HCT116 (cell line): ENCODE results near the gene ZER1. TPM values are rescaled to one million over a fixed set of nuclear protein-coding genes. Genes with fewer than 3 reads are reported as not detected.
A peak's percentile ranks its signal among the peaks of the same experiment; 100 is the strongest.

Source experiments
- ATAC-seq: fragments of 200-7000 bp; cut with Tn5 transposase; 2 replicates; pipeline ENCODE4 v1.9.1; 2020; ENCODE audit warnings: mild to moderate bottlenecking, moderate library complexity
- BruUV-seq: library from RNA; stranded (reverse); fragments of 400-500 nt; replicated peaks from 2 replicates; lab custom pipeline; 2021; lab: Mats Ljungman, UMichigan
- CTCF ChIA-PET: fragments of 300-600 bp; sonication (Branson Sonifier 250); formaldehyde crosslinking; loops from one replicate; lab custom pipeline; 2021; ENCODE audit warnings: antibody characterized with exemption; lab: Charles Lee
- POLR2A ChIA-PET: fragments of 300-600, 350-600 bp; sonication (Branson Sonifier 250); formaldehyde crosslinking; loops from one replicate; lab custom pipeline; 2021; ENCODE audit warnings: antibody characterized with exemption; lab: Charles Lee
- RAD21 ChIA-PET, 2 experiments: fragments of 300-600 bp; sonication (Branson Sonifier 250); formaldehyde crosslinking; loops; one replicate each; lab custom pipeline; 2023; ENCODE audit warnings: low total read pairs in 2 of 2; ENCODE audit not compliant: uncharacterized antibody in 2 of 2, unreplicated experiment in 2 of 2, low non-redundant PET in 1 of 2; lab: Charles Lee
- DNase-seq: peaks from one replicate; pipeline ENCODE4 v3.0.0-alpha.2; 2010; ENCODE audit warnings: low read depth, low spot score
- H2AFZ ChIP-seq: fragments of 200-600 bp; shearing (Covaris generic), sonication (generic); 2 replicates; pipeline ENCODE4 v1.6.1; 2017; ENCODE audit warnings: low read depth, mixed run types, mixed read lengths, antibody characterized with exemption, low read length; ENCODE audit not compliant: poor library complexity, severe bottlenecking
- H3K27ac ChIP-seq: 2 replicates; pipeline ENCODE4 v1.5.1; 2012; ENCODE audit warnings: low read depth, low read length
- H3K27me3 ChIP-seq: fragments of 200-600 bp; sonication (generic); 2 replicates; pipeline ENCODE4 v1.6.1; 2016; ENCODE audit warnings: mixed run types, low read length, mixed read lengths; ENCODE audit not compliant: insufficient read depth
- H3K36me3 ChIP-seq, 2 experiments: fragments of 200-500 bp in 1 of 2; fragments of 200-600 bp in 1 of 2; sonication (Bioruptor generic) in 1 of 2; sonication (generic) in 1 of 2; 2 replicates each; pipeline versions ENCODE4 v1.5.1 to v1.6.1; 2014 to 2016; ENCODE audit warnings: low read length in 2 of 2, inconsistent platforms in 1 of 2, mixed read lengths in 1 of 2, mixed run types in 1 of 2; ENCODE audit not compliant: insufficient read depth in 2 of 2, control insufficient read depth in 1 of 2
- H3K4me1 ChIP-seq, 2 experiments: fragments of 200-600 bp in 1 of 2; sonication (generic) in 1 of 2; 2 replicates each; pipeline versions ENCODE4 v1.5.1 to v1.6.1; 2012 to 2017; ENCODE audit warnings: low read length in 2 of 2, inconsistent platforms in 1 of 2, mild to moderate bottlenecking in 1 of 2, mixed read lengths in 1 of 2, mixed run types in 1 of 2, moderate library complexity in 1 of 2; ENCODE audit not compliant: insufficient read depth in 2 of 2, control insufficient read depth in 1 of 2
- H3K4me2 ChIP-seq: fragments of 200-600 bp; sonication (generic); 2 replicates; pipeline ENCODE4 v1.6.1; 2017; ENCODE audit warnings: mixed run types, low read length, mixed read lengths
- H3K4me3 ChIP-seq, 2 experiments: fragments of 200-600 bp in 1 of 2; sonication (generic) in 1 of 2; replicated peaks in 1 of 2; 2 replicates each; pipeline ENCODE4 v1.5.1; 2011 to 2016; ENCODE audit warnings: low read length in 2 of 2, control low read depth in 1 of 2, low read depth in 1 of 2, mild to moderate bottlenecking in 1 of 2, mixed read lengths in 1 of 2, mixed run types in 1 of 2
- H3K79me2 ChIP-seq: fragments of 200-600 bp; sonication (generic); 2 replicates; pipeline ENCODE4 v1.6.1; 2017; ENCODE audit warnings: mild to moderate bottlenecking, mixed run types, low read length, moderate library complexity, mixed read lengths; ENCODE audit not compliant: insufficient read depth
- H3K9ac ChIP-seq: fragments of 200-600 bp; sonication (generic); 2 replicates; pipeline ENCODE4 v1.6.1; 2016; ENCODE audit warnings: low read length, mixed read lengths
- H3K9me2 ChIP-seq: fragments of 200-600 bp; sonication (generic), shearing (Covaris generic); 2 replicates; pipeline ENCODE4 v1.6.1; 2017; ENCODE audit warnings: mixed run types, mild to moderate bottlenecking, moderate library complexity; ENCODE audit not compliant: insufficient read depth
- H3K9me3 ChIP-seq, 2 experiments: fragments of 200-500 bp in 1 of 2; fragments of 200-600 bp in 1 of 2; sonication (Bioruptor generic) in 1 of 2; sonication (generic) in 1 of 2; 2 replicates each; pipeline ENCODE4 v1.6.1; 2014 to 2017; ENCODE audit warnings: low read length in 2 of 2, mixed read lengths in 2 of 2, inconsistent platforms in 1 of 2, low read depth in 1 of 2, mild to moderate bottlenecking in 1 of 2, mixed run types in 1 of 2, moderate library complexity in 1 of 2; ENCODE audit not compliant: control insufficient read depth in 1 of 2, insufficient read depth in 1 of 2
- H4K20me1 ChIP-seq: fragments of 200-600 bp; sonication (generic), shearing (Covaris generic); 2 replicates; pipeline ENCODE4 v1.6.1; 2017; ENCODE audit warnings: mixed run types, mild to moderate bottlenecking, moderate library complexity; ENCODE audit not compliant: insufficient read depth
- CBX3 ChIP-seq: IDR thresholded peaks from 2 replicates; pipeline ENCODE4 v1.6.1; 2012; ENCODE audit warnings: low read depth
- CTCF ChIP-seq, 3 experiments: fragments of 200-600 bp in 1 of 3; sonication (generic) in 1 of 3; IDR thresholded peaks in 2 of 3; conservative IDR thresholded peaks in 1 of 3; 2 replicates each; pipeline ENCODE4 v1.5.1; 2012 to 2017; ENCODE audit warnings: low read depth in 2 of 3, low read length in 2 of 3, antibody characterized with exemption in 1 of 3, borderline replicate concordance in 1 of 3, control low read depth in 1 of 3, mild to moderate bottlenecking in 1 of 3, mixed read lengths in 1 of 3, mixed run types in 1 of 3, moderate library complexity in 1 of 3; ENCODE audit not compliant: insufficient read depth in 1 of 3
- ELF1 ChIP-seq: IDR thresholded peaks from 2 replicates; pipeline ENCODE4 v1.6.1; 2012; ENCODE audit warnings: low read depth, borderline replicate concordance
- POLR2AphosphoS5 ChIP-seq: IDR thresholded peaks from 2 replicates; pipeline ENCODE4 v1.6.1; 2011; ENCODE audit warnings: mild to moderate bottlenecking, low read depth, low read length, moderate library complexity
- RAD21 ChIP-seq: IDR thresholded peaks from 2 replicates; pipeline ENCODE4 v1.6.1; 2012; ENCODE audit warnings: low read depth, mild to moderate bottlenecking
- ZBTB33 ChIP-seq: IDR thresholded peaks from 2 replicates; pipeline ENCODE4 v1.6.1; 2011; ENCODE audit warnings: mild to moderate bottlenecking, low read length, moderate library complexity; ENCODE audit not compliant: insufficient replicate concordance; ENCODE audit errors: extremely low read depth
- intact Hi-C: fragments of 100-400 bp; cut with micrococcal nuclease; formaldehyde crosslinking; loops from 2 replicates; pipeline ENCODE4 v1.10.0; 2022
- total RNA-seq: library from RNA; stranded (reverse); gene quantifications from one replicate; pipeline ENCODE4 v1.2.1, GENCODE V29; 2021; ENCODE audit not compliant: unreplicated experiment

The ZER1 gene
- total RNA-seq, 1 experiment from 2014 or later = 18.0 TPM

- no peak for TF ChIP-seq CBX3
Observed at GRCh38 chr9:128687453-128687852, 84.3 kb downstream of the ZER1 start (continued).

GRCh38 chr9:128685636-128686489 lies 85.9 kb downstream of the ZER1 start:
- peaks cover 28 to 48% of the 10 kb centered on the region in 2 experiments for H3K4me1 ChIP-seq
- H3K9ac ChIP-seq = peak overlapping the region; percentile 99
- H3K9me2 ChIP-seq = no peaks in the 10 kb centered on the region
- peaks cover 6% of the 10 kb centered on the region; the same call in 1 of the 2 replicates for H4K20me1 ChIP-seq
- no TSS peak for BruUV-seq
- RAD21 ChIA-PET = no interaction called here
- no peak for ATAC-seq
- intact Hi-C loops = no loop called here
- no peaks in the 10 kb centered on the region for H3K27me3 ChIP-seq
- H3K27ac ChIP-seq = peak overlapping the region; percentile 94
- CTCF ChIA-PET = interaction anchor here (2.2 to 2.6 kb wide), 2 partner anchors 16 to 50 kb away, joined by 9 to 14 read pairs; partner anchors contain the start of gene PKN3
- TF ChIP-seq ELF1 (no peak), RAD21 (no peak), ZBTB33 (no peak), POLR2AphosphoS5 (no peak), CTCF (IDR thresholded peaks at IDR 0.05 in 2 of 3, conservative IDR thresholded peaks at IDR 0.05 in 1 of 3; ENCODE audit: borderline replicate concordance in 1 of 3, insufficient read depth in 1 of 3, low read depth in 2 of 3, low read length in 2 of 3) (no peak)
- H3K9me3 ChIP-seq = no peaks in the 10 kb centered on the region
- H3K36me3 ChIP-seq = peaks cover under 1 to 8% of the 10 kb centered on the region in 2 experiments; a peak in 2 of 4 replicates
- peaks cover 68% of the 10 kb centered on the region for H3K79me2 ChIP-seq
- no peak for DNase-seq
- peak overlapping the region; percentile 83 for H3K4me2 ChIP-seq
- H2AFZ ChIP-seq = no peak overlapping the region
- 0 out of 4 replicates have a peak overlapping the region, but pooled peaks of 1 of the 2 experiments have one; percentile 96 for H3K4me3 ChIP-seq
- POLR2A ChIA-PET = interaction anchor here (1.9 to 3.4 kb wide), 4 partner anchors 11 to 144 kb away, joined by 5 to 24 read pairs (median 17); partner anchors contain the start of genes SPOUT1 and ZDHHC12
